Activated T-cell treated with anti-CD3 and anti-CD28 coated beads, Interleukin-2, amount 50 U/mL, for 4 hours (primary cell): ENCODE results near the gene CAPN11. TPM values are rescaled to one million over a fixed set of nuclear protein-coding genes. Genes with fewer than 3 reads are reported as not detected.
"Not testable (repeated sequence)": the region's sequence is repeated elsewhere in the genome, so short reads cannot be mapped to it uniquely, and the experiment has no call there.

Source experiments
- ATAC-seq, 2 donors: fragments of 200-7000 bp; cut with Tn5 transposase; one replicate each; pipeline ENCODE4 v1.10.0; 2021
- DNase-seq: peaks from one replicate; pipeline ENCODE4 v3.0.0-alpha.2; 2020
- H3K27me3 Mint-ChIP-seq: one replicate; pipeline ENCODE4 v1.8.0; 2021; ENCODE audit warnings: low read depth, mixed read lengths
- H3K36me3 Mint-ChIP-seq: one replicate; pipeline ENCODE4 v1.8.0; 2022; ENCODE audit warnings: mixed read lengths; ENCODE audit not compliant: insufficient read depth
- H3K4me1 Mint-ChIP-seq: one replicate; pipeline ENCODE4 v1.8.0; 2021; ENCODE audit warnings: low read depth, mixed read lengths
- H3K4me3 Mint-ChIP-seq: one replicate; pipeline ENCODE4 v1.8.0; 2021; ENCODE audit warnings: mild to moderate bottlenecking, moderate library complexity, mixed read lengths
- H3K9me3 Mint-ChIP-seq: one replicate; pipeline ENCODE4 v1.8.0; 2021; ENCODE audit warnings: mixed read lengths
- total RNA-seq, 3 donors: library from RNA; stranded (reverse); gene quantifications; one replicate each; pipeline ENCODE4 v1.2.1, GENCODE V29; 2021

CAPN11 gene
- total RNA-seq, 3 donors from 2014 or later: 0.68 TPM; not detected in 2

GRCh38 chr6:44192428-44193041, 33.9 kb downstream of the CAPN11 start:
- H3K36me3 Mint-ChIP-seq: no peaks in the 10 kb centered on the region
- no peaks in the 10 kb centered on the region for H3K9me3 Mint-ChIP-seq
- ATAC-seq: no peak
- H3K27me3 Mint-ChIP-seq: peaks cover 11% of the 10 kb centered on the region
- no peak overlapping the region for H3K4me3 Mint-ChIP-seq
- peaks cover 4% of the 10 kb centered on the region for H3K4me1 Mint-ChIP-seq
- DNase-seq: no peak

- peaks cover 4% of the 10 kb centered on the region for H3K4me1 Mint-ChIP-seq
- no peak for DNase-seq
- no peaks in the 10 kb centered on the region for H3K36me3 Mint-ChIP-seq
- H3K9me3 Mint-ChIP-seq: no peaks in the 10 kb centered on the region
- no peak for ATAC-seq
- peaks cover 11% of the 10 kb centered on the region for H3K27me3 Mint-ChIP-seq
- no peak overlapping the region for H3K4me3 Mint-ChIP-seq
Observed at GRCh38 chr6:44193307-44193910, 34.8 kb downstream of the CAPN11 start.

- H3K36me3 Mint-ChIP-seq: no peaks in the 10 kb centered on the region
- H3K4me1 Mint-ChIP-seq: peaks cover 4% of the 10 kb centered on the region
- H3K4me3 Mint-ChIP-seq: no peak overlapping the region
- no peak for ATAC-seq
- no peaks in the 10 kb centered on the region for H3K9me3 Mint-ChIP-seq
- DNase-seq: no peak
- H3K27me3 Mint-ChIP-seq: peaks cover 11% of the 10 kb centered on the region
Observed at GRCh38 chr6:44194326-44194725, 35.7 kb downstream of the CAPN11 start.

- not testable (repeated sequence) for H3K36me3 Mint-ChIP-seq, DNase-seq, H3K9me3 Mint-ChIP-seq, ATAC-seq, H3K4me1 Mint-ChIP-seq, H3K4me3 Mint-ChIP-seq
- peaks cover 18% of the 10 kb centered on the region for H3K27me3 Mint-ChIP-seq
Observed at GRCh38 chr6:44196351-44196750, 37.7 kb downstream of the CAPN11 start.

- ATAC-seq (no peak), DNase-seq (no peak)
- no peaks in the 10 kb centered on the region for H3K36me3 Mint-ChIP-seq
- H3K27me3 Mint-ChIP-seq: peaks cover 8% of the 10 kb centered on the region
- H3K9me3 Mint-ChIP-seq: no peaks in the 10 kb centered on the region
- no peak overlapping the region for H3K4me3 Mint-ChIP-seq
- H3K4me1 Mint-ChIP-seq: no peaks in the 10 kb centered on the region
Observed at GRCh38 chr6:44198684-44199083, 40.1 kb downstream of the CAPN11 start.

- Mint-ChIP-seq H3K27me3 (peaks cover 8% of the 10 kb centered on the region), H3K4me3 (no peak overlapping the region), H3K9me3 (no peaks in the 10 kb centered on the region), H3K36me3 (no peaks in the 10 kb centered on the region), H3K4me1 (no peaks in the 10 kb centered on the region)
- no peak for ATAC-seq
- no peak for DNase-seq
Observed at GRCh38 chr6:44199883-44200282, 41.3 kb downstream of the CAPN11 start.

- Mint-ChIP-seq H3K27me3 (peaks cover 8% of the 10 kb centered on the region), H3K4me1 (no peaks in the 10 kb centered on the region), H3K4me3 (no peak overlapping the region), H3K36me3 (no peaks in the 10 kb centered on the region), H3K9me3 (no peaks in the 10 kb centered on the region)
- DNase-seq (no peak), ATAC-seq (no peak)
Observed at GRCh38 chr6:44201200-44201599, 42.6 kb downstream of the CAPN11 start.

GRCh38 chr6:44201638-44202303, 43.2 kb downstream of the CAPN11 start:
- Mint-ChIP-seq H3K9me3 (no peaks in the 10 kb centered on the region), H3K4me1 (no peaks in the 10 kb centered on the region)
- ATAC-seq: no peak

GRCh38 chr6:44202332-44202971, 43.8 kb downstream of the CAPN11 start:
- Mint-ChIP-seq H3K27me3 (peaks cover 8% of the 10 kb centered on the region), H3K9me3 (no peaks in the 10 kb centered on the region), H3K36me3 (no peaks in the 10 kb centered on the region), H3K4me3 (no peak overlapping the region), H3K4me1 (no peaks in the 10 kb centered on the region)
- no peak for ATAC-seq
- DNase-seq: no peak

More at GRCh38 chr6:44201638-44202303, 43.2 kb downstream of the CAPN11 start:
- H3K27me3 Mint-ChIP-seq: peaks cover 8% of the 10 kb centered on the region
- H3K36me3 Mint-ChIP-seq: no peaks in the 10 kb centered on the region
- DNase-seq: no peak
- H3K4me3 Mint-ChIP-seq: no peak overlapping the region

- no peak overlapping the region for H3K4me3 Mint-ChIP-seq
- no peaks in the 10 kb centered on the region for H3K9me3 Mint-ChIP-seq
- DNase-seq (no peak), ATAC-seq (no peak)
- H3K4me1 Mint-ChIP-seq: no peaks in the 10 kb centered on the region
- no peaks in the 10 kb centered on the region for H3K36me3 Mint-ChIP-seq
- H3K27me3 Mint-ChIP-seq: peaks cover 8% of the 10 kb centered on the region
Observed at GRCh38 chr6:44202972-44203750, 44.5 kb downstream of the CAPN11 start.

- no peaks in the 10 kb centered on the region for H3K36me3 Mint-ChIP-seq
- H3K9me3 Mint-ChIP-seq: no peaks in the 10 kb centered on the region
- no peak overlapping the region for H3K4me3 Mint-ChIP-seq
- H3K4me1 Mint-ChIP-seq: no peaks in the 10 kb centered on the region
- H3K27me3 Mint-ChIP-seq: peaks cover 8% of the 10 kb centered on the region
- DNase-seq (no peak), ATAC-seq (no peak)
Observed at GRCh38 chr6:44203955-44204354, 45.3 kb downstream of the CAPN11 start.

GRCh38 chr6:44207966-44208365, 49.3 kb downstream of the CAPN11 start:
- Mint-ChIP-seq H3K36me3 (no peaks in the 10 kb centered on the region), H3K9me3 (no peaks in the 10 kb centered on the region), H3K4me1 (no peaks in the 10 kb centered on the region), H3K4me3 (no peak overlapping the region), H3K27me3 (no peaks in the 10 kb centered on the region)
- ATAC-seq (no peak), DNase-seq (no peak)

- ATAC-seq (no peak), DNase-seq (no peak)
- no peaks in the 10 kb centered on the region for H3K4me1 Mint-ChIP-seq
- no peak overlapping the region for H3K4me3 Mint-ChIP-seq
- H3K9me3 Mint-ChIP-seq: no peaks in the 10 kb centered on the region
- no peaks in the 10 kb centered on the region for H3K36me3 Mint-ChIP-seq
- H3K27me3 Mint-ChIP-seq: peaks cover 3% of the 10 kb centered on the region
Observed at GRCh38 chr6:44211284-44211683, 52.7 kb downstream of the CAPN11 start.

GRCh38 chr6:44214307-44214706, 55.7 kb downstream of the CAPN11 start:
- no peaks in the 10 kb centered on the region for H3K36me3 Mint-ChIP-seq
- peaks cover 8% of the 10 kb centered on the region for H3K4me1 Mint-ChIP-seq
- no peak for ATAC-seq
- no peaks in the 10 kb centered on the region for H3K9me3 Mint-ChIP-seq
- DNase-seq: no peak
- no peak overlapping the region for H3K4me3 Mint-ChIP-seq
- peaks cover 16% of the 10 kb centered on the region for H3K27me3 Mint-ChIP-seq
